Activated naive CD8-positive, alpha-beta T cell treated with anti-CD3 and anti-CD28 coated beads for 36 hours (primary cell): Measurements from ENCODE around the gene PEX11G. TPM values are rescaled to one million over a fixed set of nuclear protein-coding genes. Genes with fewer than 3 reads are reported as not detected.

Experiments
- DNase-seq: peaks from one replicate; pipeline ENCODE4 v3.0.0; 2021
- H3K27ac Mint-ChIP-seq: one replicate; pipeline ENCODE4 v1.8.0; 2022; ENCODE audit warnings: mild to moderate bottlenecking, moderate library complexity, mixed read lengths
- H3K27me3 Mint-ChIP-seq: one replicate; pipeline ENCODE4 v1.8.0; 2022; ENCODE audit warnings: mild to moderate bottlenecking, mixed read lengths
- H3K36me3 Mint-ChIP-seq: one replicate; pipeline ENCODE4 v1.8.0; 2021; ENCODE audit warnings: mild to moderate bottlenecking, mixed read lengths
- H3K4me1 Mint-ChIP-seq: one replicate; pipeline ENCODE4 v1.8.0; 2021; ENCODE audit warnings: mixed read lengths
- H3K4me3 Mint-ChIP-seq: one replicate; pipeline ENCODE4 v1.8.0; 2022; ENCODE audit warnings: mild to moderate bottlenecking, moderate library complexity, mixed read lengths
- H3K9me3 Mint-ChIP-seq: one replicate; pipeline ENCODE4 v1.8.0; 2022; ENCODE audit warnings: mixed read lengths
- total RNA-seq, 2 experiments: library from RNA; stranded (reverse); gene quantifications; one replicate each; pipeline ENCODE4 v1.2.3, GENCODE V29; 2021

The PEX11G gene
- total RNA-seq, 2 experiments from 2014 or later: 0.82 to 1.5 TPM

- peaks cover 12% of the 10 kb centered on the region for H3K36me3 Mint-ChIP-seq
- no peaks in the 10 kb centered on the region for H3K27me3 Mint-ChIP-seq
- no peak overlapping the region for H3K27ac Mint-ChIP-seq
- no peaks in the 10 kb centered on the region for H3K9me3 Mint-ChIP-seq
- H3K4me1 Mint-ChIP-seq: peaks cover 5% of the 10 kb centered on the region
- no peak for DNase-seq
- no peak overlapping the region for H3K4me3 Mint-ChIP-seq
These were observed 36.3 kb upstream of the PEX11G start for GRCh38 chr19:7524992-7525739.

- no peak for DNase-seq
- Mint-ChIP-seq H3K36me3 (peaks cover 8% of the 10 kb centered on the region), H3K27ac (no peak overlapping the region), H3K4me1 (peaks cover 5% of the 10 kb centered on the region), H3K27me3 (no peaks in the 10 kb centered on the region), H3K9me3 (no peaks in the 10 kb centered on the region), H3K4me3 (no peak overlapping the region)
These were observed 35.7 kb upstream of the PEX11G start for GRCh38 chr19:7524523-7524922.

- Mint-ChIP-seq H3K4me1 (peaks cover 5% of the 10 kb centered on the region), H3K27ac (no peak overlapping the region), H3K4me3 (peak overlapping the region; percentile 76), H3K27me3 (no peaks in the 10 kb centered on the region), H3K36me3 (peaks cover 8% of the 10 kb centered on the region), H3K9me3 (no peaks in the 10 kb centered on the region)
- no peak for DNase-seq
These were observed 34.3 kb upstream of the PEX11G start for GRCh38 chr19:7522923-7523667.

DNA sequence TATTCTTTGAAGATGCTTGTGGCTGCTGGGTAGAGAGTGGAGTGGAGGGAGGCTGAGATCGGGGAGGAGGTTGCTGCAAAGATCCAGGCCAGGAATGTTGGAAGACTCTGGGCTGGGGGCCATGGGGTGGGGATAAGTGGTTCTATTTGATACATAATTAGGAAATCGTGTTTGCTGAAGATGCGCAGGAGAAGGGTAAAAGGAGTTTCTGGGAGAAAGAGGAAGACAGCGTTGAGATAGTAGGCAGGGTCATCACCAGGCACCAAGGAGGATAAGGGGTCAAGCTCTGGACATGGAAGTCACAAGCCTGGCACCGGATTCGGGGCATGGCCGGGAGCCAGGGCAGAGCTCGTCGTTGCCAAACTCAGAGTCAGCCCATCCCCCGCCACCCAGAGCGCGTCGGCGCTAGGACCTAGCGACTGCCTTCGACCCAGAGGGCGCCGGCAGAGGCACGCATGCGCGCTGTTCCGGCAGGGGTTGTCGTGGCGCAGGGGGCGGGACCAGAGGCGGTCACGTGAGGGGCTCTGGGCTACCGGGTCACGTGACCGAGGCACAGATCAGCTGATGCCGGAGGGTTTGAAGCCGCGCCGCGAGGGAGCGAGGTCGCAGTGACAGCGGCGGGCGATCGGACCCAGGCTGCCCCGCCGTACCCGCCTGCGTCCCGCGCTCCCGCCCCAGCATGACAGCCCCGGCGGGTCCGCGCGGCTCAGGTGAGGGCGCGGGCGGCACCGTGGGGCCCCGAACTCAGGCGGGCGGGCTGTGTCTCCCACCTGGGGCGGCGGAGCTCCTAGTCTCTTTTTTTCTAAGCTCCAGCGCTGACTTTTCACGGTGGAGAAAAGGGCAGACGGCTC, 33.5 kb upstream of the PEX11G start, which contains the start of gene MCOLN1:
TSS of gene MCOLN1 (plus strand) at position 553 of the 851 bp plus-strand sequence. CDS start at position 680, 127 bp downstream.
- Mint-ChIP-seq H3K27ac (peak within 1 kb of the TSS; percentile 55), H3K4me1 (peaks cover 7% of the 10 kb centered on the region), H3K9me3 (no peaks in the 10 kb centered on the region), H3K4me3 (peak within 1 kb of the TSS; percentile 76), H3K36me3 (peaks cover 8% of the 10 kb centered on the region), H3K27me3 (no peaks in the 10 kb centered on the region)
- peak; percentile 100 for DNase-seq

DNA sequence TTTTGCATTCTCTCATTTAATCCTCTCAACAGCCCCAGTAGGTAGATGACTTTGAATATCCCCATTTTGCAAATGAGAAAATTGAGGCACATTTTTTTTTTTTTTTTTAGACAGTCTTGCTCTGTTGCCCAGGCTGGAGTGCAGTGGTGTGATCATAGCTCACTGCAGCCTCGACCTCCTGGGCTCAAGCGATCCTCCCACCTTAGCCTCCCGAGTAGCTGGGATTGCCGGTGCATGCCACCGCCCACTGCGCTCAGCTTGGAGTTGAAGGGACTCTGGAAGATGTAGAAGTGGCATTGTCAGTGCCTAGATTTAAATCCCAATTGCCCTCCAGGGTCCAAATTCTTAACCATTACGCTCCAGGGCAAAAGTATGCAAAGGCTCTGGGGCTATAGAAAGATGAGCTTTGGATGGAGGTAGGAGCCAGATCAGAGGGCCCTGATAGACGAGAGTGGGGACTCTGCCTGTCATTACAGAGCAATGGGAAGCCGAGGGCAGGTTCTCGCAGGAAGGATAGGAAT, 32.8 kb upstream of the PEX11G start:
- no peaks in the 10 kb centered on the region for H3K9me3 Mint-ChIP-seq
- H3K27me3 Mint-ChIP-seq: no peaks in the 10 kb centered on the region
- peak overlapping the region; percentile 22 for H3K27ac Mint-ChIP-seq
- H3K36me3 Mint-ChIP-seq: peaks cover 8% of the 10 kb centered on the region
- DNase-seq: no peak
- peak overlapping the region; percentile 69 for H3K4me3 Mint-ChIP-seq
- H3K4me1 Mint-ChIP-seq: peaks cover 11% of the 10 kb centered on the region

GRCh38 chr19:7520131-7521051, 31.6 kb upstream of the PEX11G start:
- peaks cover 4% of the 10 kb centered on the region for H3K36me3 Mint-ChIP-seq
- peaks cover 3% of the 10 kb centered on the region for H3K27me3 Mint-ChIP-seq
- peaks cover 14% of the 10 kb centered on the region for H3K4me1 Mint-ChIP-seq

GRCh38 chr19:7519361-7520130, 30.7 kb upstream of the PEX11G start:
- H3K27ac Mint-ChIP-seq: no peak overlapping the region
- H3K4me3 Mint-ChIP-seq: no peak overlapping the region
- peaks cover 15% of the 10 kb centered on the region for H3K4me1 Mint-ChIP-seq
- H3K9me3 Mint-ChIP-seq: no peaks in the 10 kb centered on the region
- no peak for DNase-seq
- H3K36me3 Mint-ChIP-seq: peaks cover 4% of the 10 kb centered on the region
- H3K27me3 Mint-ChIP-seq: peaks cover 3% of the 10 kb centered on the region

More at GRCh38 chr19:7520131-7521051, 31.6 kb upstream of the PEX11G start:
- Mint-ChIP-seq H3K27ac (no peak overlapping the region), H3K9me3 (no peaks in the 10 kb centered on the region), H3K4me3 (no peak overlapping the region)
- DNase-seq: no peak

DNA sequence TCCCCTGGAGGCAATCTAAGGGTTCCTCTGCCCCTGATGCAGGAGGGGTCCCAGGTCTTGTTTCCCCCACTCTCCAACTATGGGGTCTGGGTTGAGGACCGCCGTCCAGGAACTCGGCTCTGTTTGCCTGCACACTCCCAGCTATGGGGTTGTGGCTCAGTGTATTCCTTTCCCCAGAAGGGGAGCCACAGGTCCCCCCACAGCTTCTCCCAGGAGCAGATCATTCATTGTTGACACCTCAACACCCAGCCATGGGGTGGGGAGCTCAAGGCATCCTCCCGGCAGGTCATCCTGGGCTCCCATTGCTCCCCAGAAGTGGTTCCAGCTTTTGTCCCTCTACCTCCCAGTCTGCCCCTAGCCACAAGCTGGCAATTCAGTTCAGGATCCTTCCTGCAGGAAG, 28.0 kb upstream of the PEX11G start:
- no peak for DNase-seq
- peak overlapping the region; percentile 69 for H3K4me3 Mint-ChIP-seq
- H3K36me3 Mint-ChIP-seq: peaks cover 4% of the 10 kb centered on the region
- H3K9me3 Mint-ChIP-seq: no peaks in the 10 kb centered on the region
- peak overlapping the region; percentile 68 for H3K27ac Mint-ChIP-seq
- H3K4me1 Mint-ChIP-seq: peaks cover 11% of the 10 kb centered on the region
- H3K27me3 Mint-ChIP-seq: peaks cover 3% of the 10 kb centered on the region

DNA sequence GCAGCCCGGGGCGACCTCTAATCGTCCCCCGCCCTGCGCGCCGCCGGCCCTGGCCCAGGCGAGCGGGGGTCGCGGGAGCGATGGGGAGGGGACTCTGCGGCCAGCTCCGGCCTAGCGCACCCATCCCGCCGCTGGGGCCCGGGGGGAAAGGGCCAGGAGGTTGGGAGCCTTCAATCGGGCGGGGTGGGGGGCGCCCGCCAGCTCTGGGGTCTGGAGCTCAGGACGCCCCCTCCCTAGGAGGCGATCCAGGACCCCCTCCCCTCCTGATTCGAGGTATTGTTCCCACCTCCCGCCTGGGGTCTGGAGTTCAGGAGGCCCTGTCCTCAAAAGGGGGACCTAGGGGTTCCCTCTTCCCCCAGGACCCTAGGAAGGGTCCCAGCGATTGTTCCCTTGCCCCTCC, 27.5 kb upstream of the PEX11G start:
- no peak for DNase-seq
- Mint-ChIP-seq H3K4me3 (peak overlapping the region; percentile 69), H3K27ac (peak overlapping the region; percentile 68), H3K36me3 (peaks cover 4% of the 10 kb centered on the region), H3K9me3 (no peaks in the 10 kb centered on the region), H3K4me1 (peaks cover 10% of the 10 kb centered on the region), H3K27me3 (peaks cover 3% of the 10 kb centered on the region)

- peaks cover 10% of the 10 kb centered on the region for H3K4me1 Mint-ChIP-seq
- peaks cover 3% of the 10 kb centered on the region for H3K27me3 Mint-ChIP-seq
- H3K4me3 Mint-ChIP-seq: peak within 1 kb of the TSS; percentile 85
- H3K36me3 Mint-ChIP-seq: peaks cover 4% of the 10 kb centered on the region
- DNase-seq: peak; percentile 70
- H3K27ac Mint-ChIP-seq: peak within 1 kb of the TSS; percentile 74
- no peaks in the 10 kb centered on the region for H3K9me3 Mint-ChIP-seq
These were observed 26.9 kb upstream of the PEX11G start, which contains the start of gene ZNF358 for GRCh38 chr19:7515645-7516151. ZNF358 (plus strand) TSS chr19:7516103; CDS start chr19:7519243, 3,140 bp downstream.

DNA sequence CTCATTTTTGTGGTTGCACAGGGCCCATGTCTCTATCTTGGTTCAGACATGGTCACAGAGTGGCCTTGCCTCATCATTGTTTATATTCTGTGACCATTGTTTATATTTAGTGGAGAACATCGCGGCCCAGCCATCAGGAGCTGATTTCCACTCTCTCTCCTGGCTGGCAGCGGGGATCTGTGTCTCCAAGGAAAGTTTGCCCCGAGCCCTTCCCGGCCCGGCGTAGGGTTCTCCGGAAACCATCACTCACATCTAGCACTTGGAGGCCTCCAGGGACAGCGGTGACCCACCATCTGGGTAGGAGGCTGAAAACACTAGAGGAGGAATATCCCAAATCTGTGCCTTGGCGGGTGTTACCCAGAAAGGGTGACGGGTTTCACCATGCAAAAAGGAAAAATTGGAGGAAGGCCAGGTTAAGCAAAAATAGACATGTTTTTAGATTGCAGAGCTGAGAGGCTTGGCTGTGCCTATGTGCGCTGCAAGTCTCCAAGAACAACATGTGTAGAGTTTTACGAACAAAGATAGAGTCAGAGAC, 26.3 kb upstream of the PEX11G start:
- Mint-ChIP-seq H3K4me3 (peak overlapping the region; percentile 85), H3K27ac (peak overlapping the region; percentile 74), H3K4me1 (peaks cover 10% of the 10 kb centered on the region), H3K36me3 (peaks cover 4% of the 10 kb centered on the region), H3K9me3 (no peaks in the 10 kb centered on the region), H3K27me3 (peaks cover 3% of the 10 kb centered on the region)
- DNase-seq: no peak

DNA sequence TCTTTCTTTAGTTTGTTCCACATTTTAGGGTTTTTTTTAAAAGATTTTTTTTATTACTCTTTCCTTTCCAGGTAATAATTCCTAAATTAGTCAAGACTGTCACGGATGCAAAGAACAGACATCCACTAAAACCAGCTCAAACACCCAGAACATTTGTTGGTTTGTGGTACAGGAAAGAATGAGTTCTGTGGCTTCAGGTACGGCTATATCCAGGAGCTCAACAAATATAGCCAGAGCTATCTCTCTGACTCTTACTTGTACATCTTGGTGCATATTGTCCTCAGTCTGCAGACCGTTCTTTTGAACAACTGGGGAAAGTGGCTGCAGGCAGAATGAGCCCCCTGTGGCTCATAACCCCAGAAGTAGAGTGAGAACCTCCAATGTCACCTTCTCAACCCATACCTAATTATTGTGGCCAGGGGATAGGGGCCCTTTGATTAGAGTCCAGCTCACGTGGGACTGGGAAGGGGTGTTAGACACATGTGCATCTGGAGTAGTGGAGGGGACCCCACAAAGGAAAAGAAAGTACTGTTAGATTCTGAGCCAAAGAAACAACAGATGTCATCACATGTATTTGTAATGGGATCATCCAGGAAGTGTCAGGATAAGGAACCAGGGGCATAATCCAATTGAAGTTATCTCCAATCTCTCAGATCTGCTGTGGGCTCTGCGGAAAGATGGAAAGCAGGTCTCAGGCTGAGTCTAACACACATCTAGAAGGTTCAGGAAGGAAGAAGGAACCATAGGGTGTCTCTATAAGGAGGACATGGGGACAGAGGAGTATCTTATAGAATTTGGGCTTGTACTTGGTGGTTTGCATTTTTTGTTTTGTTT, 25.2 kb upstream of the PEX11G start:
- Mint-ChIP-seq H3K4me3 (peak overlapping the region; percentile 22), H3K27ac (no peak overlapping the region), H3K4me1 (peaks cover 10% of the 10 kb centered on the region), H3K9me3 (no peaks in the 10 kb centered on the region), H3K36me3 (peaks cover 2% of the 10 kb centered on the region), H3K27me3 (peaks cover 9% of the 10 kb centered on the region)
- no peak for DNase-seq
